GM12873 (cell line): ENCODE data around the gene GRXCR1.

Experiments
- CTCF ChIP-seq: IDR thresholded peaks from 2 replicates; pipeline ENCODE4 v1.5.1; 2012; ENCODE audit warnings: low read depth, mild to moderate bottlenecking, moderate library complexity, low read length, control low read depth; ENCODE audit not compliant: insufficient read depth; ENCODE audit errors: missing control alignments

Gene GRXCR1

GRCh38 chr4:42892413-42892812 is at the start of gene GRXCR1:
GRXCR1 (plus strand) TSS chr4:42892713; CDS start chr4:42893267, 554 bp downstream.
- no peak for TF ChIP-seq CTCF

- TF ChIP-seq CTCF, result no peak
Measured at GRCh38 chr4:42843694-42844093, 48.8 kb upstream of the GRXCR1 start.

GRCh38 chr4:42844422-42845070 is 48.0 kb upstream of the GRXCR1 start:
- TF ChIP-seq CTCF, result no peak

- no peak for TF ChIP-seq CTCF
Measured at GRCh38 chr4:42845586-42845985, 46.9 kb upstream of the GRXCR1 start.

GRCh38 chr4:42855779-42856178 is 36.7 kb upstream of the GRXCR1 start:
- TF ChIP-seq CTCF, result no peak

GRCh38 chr4:42865572-42866189 is 26.8 kb upstream of the GRXCR1 start:
- peak; percentile 73 for TF ChIP-seq CTCF

GRCh38 chr4:42871261-42871660 is 21.3 kb upstream of the GRXCR1 start:
- no peak for TF ChIP-seq CTCF
